Skeletal muscle satellite cell (primary cell): Measurements from ENCODE around the gene KCNK6. TPM values are rescaled to one million over a fixed set of nuclear protein-coding genes. Genes with fewer than 3 reads are reported as not detected.
A peak's percentile ranks its signal among the peaks of the same experiment; 100 is the strongest.

Experiments
- H3K27me3 ChIP-seq: 2 replicates; pipeline ENCODE4 v1.7.0; 2013; ENCODE audit warnings: low read length; ENCODE audit not compliant: control insufficient read depth, insufficient read depth
- H3K36me3 ChIP-seq: 2 replicates; pipeline ENCODE4 v1.7.0; 2013; ENCODE audit warnings: mild to moderate bottlenecking, control low read depth, low read length; ENCODE audit not compliant: insufficient read depth
- H3K4me1 ChIP-seq: 2 replicates; pipeline ENCODE4 v1.7.0; 2013; ENCODE audit warnings: low read length; ENCODE audit not compliant: control insufficient read depth, insufficient read depth
- H3K4me2 ChIP-seq: 2 replicates; pipeline ENCODE4 v1.7.0; 2013; ENCODE audit warnings: mild to moderate bottlenecking, low read length
- H3K4me3 ChIP-seq: 2 replicates; pipeline ENCODE4 v1.7.0; 2013; ENCODE audit warnings: low read length
- H3K9ac ChIP-seq: 2 replicates; pipeline ENCODE4 v1.7.0; 2013; ENCODE audit warnings: mild to moderate bottlenecking, low read depth, low read length, moderate library complexity
- H3K9me3 ChIP-seq: replicated peaks from 2 replicates; pipeline ENCODE4 v1.7.0; 2013; ENCODE audit warnings: mild to moderate bottlenecking, control low read depth, low read length
- total RNA-seq: library from RNA; depleted of rRNA; stranded (reverse); fragments of >200 nt; gene quantifications from 2 replicates; pipeline ENCODE4 v1.2.3, GENCODE V29; 2012; rRNA removed

KCNK6 gene
- 1.8 and 3.1 TPM in 2 replicates for total RNA-seq

DNA sequence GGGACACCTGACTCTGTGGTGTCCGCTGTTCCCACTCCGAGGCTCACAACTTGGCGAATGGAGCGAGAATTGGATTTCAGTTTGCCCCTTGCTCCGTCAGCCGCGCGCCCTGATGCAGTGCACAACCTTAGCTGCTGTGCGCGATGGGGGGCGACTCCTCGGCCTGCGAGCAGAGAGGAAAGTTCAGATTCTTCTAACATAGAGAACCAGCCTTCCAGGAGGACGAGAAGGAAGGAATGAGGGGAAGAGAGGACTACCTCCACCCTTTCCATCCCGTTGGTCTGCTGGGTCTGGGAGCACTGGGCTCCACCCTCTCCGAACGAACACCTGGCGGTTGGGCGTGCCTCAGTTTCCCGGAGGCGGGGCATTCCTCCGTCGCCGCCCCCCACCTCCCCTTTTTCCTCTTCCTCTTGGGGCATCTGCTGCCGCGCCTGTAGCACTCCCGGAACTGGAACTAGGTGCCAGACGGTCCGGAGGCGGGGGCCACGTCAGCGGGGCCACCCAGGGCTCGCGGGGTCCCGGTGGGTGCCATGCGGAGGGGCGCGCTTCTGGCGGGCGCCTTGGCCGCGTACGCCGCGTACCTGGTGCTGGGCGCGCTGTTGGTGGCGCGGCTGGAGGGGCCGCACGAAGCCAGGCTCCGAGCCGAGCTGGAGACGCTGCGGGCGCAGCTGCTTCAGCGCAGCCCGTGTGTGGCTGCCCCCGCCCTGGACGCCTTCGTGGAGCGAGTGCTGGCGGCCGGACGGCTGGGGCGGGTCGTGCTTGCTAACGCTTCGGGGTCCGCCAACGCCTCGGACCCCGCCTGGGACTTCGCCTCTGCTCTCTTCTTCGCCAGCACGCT is at the start of gene KCNK6:
Gene KCNK6 (plus strand): TSS at position 425 of the 838 bp plus-strand sequence. CDS start 106 bp downstream, at position 531.
- Histone ChIP-seq H3K4me3 (peak within 1 kb of the TSS; percentile 76), H3K36me3 (no peaks in the 10 kb centered on the region), H3K9ac (peak within 1 kb of the TSS; percentile 84), H3K27me3 (no peaks in the 10 kb centered on the region), H3K9me3 (no peaks in the 10 kb centered on the region), H3K4me1 (peaks cover 30% of the 10 kb centered on the region), H3K4me2 (peak within 1 kb of the TSS; percentile 94)

DNA sequence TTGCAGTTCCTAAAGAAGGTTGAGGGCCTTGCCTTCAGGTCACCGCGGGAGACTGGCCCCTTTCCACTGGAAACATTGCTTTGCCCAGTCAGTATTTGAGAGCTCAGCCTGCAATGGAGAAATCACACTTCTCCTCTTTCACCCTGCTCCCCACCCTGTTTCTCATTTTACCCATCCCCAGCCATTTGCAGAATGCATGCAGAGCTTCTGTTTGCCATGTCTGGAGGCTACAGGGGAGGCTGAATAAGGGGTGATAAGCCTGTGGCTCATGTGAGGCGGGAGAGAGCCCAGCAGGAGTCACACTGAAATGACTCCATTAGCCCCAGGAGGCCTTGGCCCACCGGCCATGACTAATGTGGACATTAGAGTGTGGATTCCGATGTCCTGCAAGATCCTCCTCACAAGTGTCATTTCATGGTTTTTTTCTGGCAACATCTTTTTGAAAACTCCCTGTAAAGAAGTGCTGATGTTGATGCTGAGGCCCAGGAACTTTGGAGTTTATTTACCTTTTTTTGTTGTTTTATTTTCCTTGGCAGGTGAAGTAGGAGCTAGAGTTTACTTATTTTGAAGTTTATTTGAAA is 49.0 kb upstream of the KCNK6 start:
- H3K4me1 ChIP-seq = peaks cover 22% of the 10 kb centered on the region

DNA sequence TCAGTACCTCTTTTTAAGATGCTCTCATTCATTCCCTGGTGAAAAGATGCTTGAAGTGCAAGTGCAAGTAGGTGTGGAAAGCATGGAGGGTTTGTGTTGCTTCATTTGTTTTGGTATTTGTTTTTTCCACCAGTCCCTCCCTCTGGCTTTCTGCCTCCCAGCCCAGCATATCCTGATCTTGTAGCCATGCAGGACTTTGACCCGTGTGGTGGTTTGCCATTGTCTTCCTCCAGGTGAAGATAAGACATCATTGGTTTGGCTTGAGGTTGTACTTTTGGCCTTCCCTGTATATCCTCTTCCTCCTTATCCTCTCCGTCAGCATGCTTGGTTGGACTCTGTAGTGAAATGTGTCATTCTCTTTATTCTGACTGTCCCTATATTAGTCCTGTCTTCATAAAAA is 46.1 kb upstream of the KCNK6 start:
- peaks cover 30% of the 10 kb centered on the region for H3K4me1 ChIP-seq
- no peak overlapping the region for H3K9ac ChIP-seq
- no peak overlapping the region for H3K4me3 ChIP-seq
- no peak overlapping the region for H3K4me2 ChIP-seq
- H3K27me3 ChIP-seq = no peaks in the 10 kb centered on the region
- no peaks in the 10 kb centered on the region for H3K36me3 ChIP-seq
- H3K9me3 ChIP-seq = no peaks in the 10 kb centered on the region

More for the DNA sequence above, 49.0 kb upstream of the KCNK6 start:
- Histone ChIP-seq H3K27me3 (no peaks in the 10 kb centered on the region), H3K4me2 (peak overlapping the region; percentile 33), H3K9me3 (no peaks in the 10 kb centered on the region), H3K36me3 (no peaks in the 10 kb centered on the region), H3K4me3 (no peak overlapping the region), H3K9ac (no peak overlapping the region)

DNA sequence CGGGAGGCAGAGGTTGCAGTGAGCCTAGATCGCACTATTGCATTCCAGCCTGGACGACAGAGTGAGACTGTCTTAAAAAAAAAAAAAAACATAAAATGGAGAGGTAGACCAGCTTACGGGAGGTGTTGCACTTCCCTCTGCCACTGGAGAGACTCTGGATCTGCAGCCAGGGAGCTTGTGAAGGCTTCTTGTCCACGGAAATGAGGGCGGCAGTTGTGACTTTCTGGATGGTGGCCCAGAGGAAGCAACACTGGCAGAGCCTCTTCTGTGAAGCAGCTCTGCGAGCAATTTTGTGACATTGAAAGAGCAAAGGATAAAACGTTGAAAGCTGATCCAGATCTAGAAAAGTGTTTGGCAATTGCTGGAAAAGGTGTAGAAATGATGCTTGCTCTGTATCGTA is 44.9 kb upstream of the KCNK6 start:
- no peak overlapping the region for H3K4me2 ChIP-seq
- no peaks in the 10 kb centered on the region for H3K36me3 ChIP-seq
- H3K9ac ChIP-seq = no peak overlapping the region
- peaks cover 35% of the 10 kb centered on the region for H3K4me1 ChIP-seq
- H3K9me3 ChIP-seq = no peaks in the 10 kb centered on the region
- H3K4me3 ChIP-seq = no peak overlapping the region
- H3K27me3 ChIP-seq = no peaks in the 10 kb centered on the region

DNA sequence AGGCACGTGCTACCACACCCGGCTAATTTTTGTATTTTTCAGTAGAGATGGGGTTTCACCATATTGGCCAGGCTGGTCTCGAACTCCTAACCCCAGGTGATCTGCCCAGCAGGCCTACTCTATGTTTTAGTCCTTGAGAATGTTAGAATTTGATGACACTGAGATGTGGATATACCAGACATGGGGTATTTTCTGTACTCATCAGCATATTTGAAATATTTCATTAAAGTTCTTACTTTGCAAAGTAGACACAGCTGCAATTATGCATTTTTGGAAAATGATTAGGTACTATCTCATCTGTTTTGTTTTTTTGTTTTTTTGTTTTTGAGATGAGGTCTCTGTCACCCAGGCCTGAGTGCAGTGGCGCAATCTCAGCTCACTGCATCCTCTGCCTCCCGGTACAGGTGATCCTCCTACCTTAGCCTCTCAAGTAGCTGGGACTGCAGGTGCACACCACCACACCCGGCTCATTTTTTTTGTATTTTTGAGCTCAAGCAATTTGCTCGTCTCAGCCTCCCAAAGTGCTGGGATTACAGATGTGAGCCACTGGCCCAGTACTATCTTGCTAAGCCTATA is 42.6 kb upstream of the KCNK6 start:
- Histone ChIP-seq H3K4me3 (peak overlapping the region; percentile 2), H3K9ac (peak overlapping the region; percentile 56), H3K27me3 (no peaks in the 10 kb centered on the region), H3K9me3 (no peaks in the 10 kb centered on the region), H3K4me1 (peaks cover 22% of the 10 kb centered on the region), H3K36me3 (no peaks in the 10 kb centered on the region), H3K4me2 (peak overlapping the region; percentile 60)

DNA sequence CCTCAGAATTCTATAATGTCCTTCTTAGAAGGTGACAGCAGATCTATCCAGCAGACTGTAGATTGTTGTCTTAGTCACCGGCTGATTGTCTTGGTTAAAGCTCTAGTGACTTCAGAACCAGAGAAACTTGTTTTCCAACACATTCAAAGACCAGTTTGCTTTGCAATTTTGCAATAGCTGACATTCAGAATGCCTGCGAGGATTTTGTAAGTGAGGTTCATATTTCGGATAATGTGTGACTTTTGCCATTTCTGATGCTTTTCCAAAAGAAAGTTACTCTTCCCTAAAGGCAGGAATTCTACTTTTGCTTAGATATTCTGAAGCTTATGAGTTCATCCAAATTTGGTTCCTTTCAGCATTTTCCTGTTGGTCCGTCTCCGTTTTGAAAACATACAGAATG is 42.1 kb upstream of the KCNK6 start:
- H3K36me3 ChIP-seq = no peaks in the 10 kb centered on the region
- H3K9ac ChIP-seq = peak overlapping the region; percentile 56
- H3K9me3 ChIP-seq = no peaks in the 10 kb centered on the region
- no peaks in the 10 kb centered on the region for H3K27me3 ChIP-seq
- peak overlapping the region; percentile 2 for H3K4me3 ChIP-seq
- H3K4me1 ChIP-seq = peaks cover 22% of the 10 kb centered on the region
- H3K4me2 ChIP-seq = peak overlapping the region; percentile 60

DNA sequence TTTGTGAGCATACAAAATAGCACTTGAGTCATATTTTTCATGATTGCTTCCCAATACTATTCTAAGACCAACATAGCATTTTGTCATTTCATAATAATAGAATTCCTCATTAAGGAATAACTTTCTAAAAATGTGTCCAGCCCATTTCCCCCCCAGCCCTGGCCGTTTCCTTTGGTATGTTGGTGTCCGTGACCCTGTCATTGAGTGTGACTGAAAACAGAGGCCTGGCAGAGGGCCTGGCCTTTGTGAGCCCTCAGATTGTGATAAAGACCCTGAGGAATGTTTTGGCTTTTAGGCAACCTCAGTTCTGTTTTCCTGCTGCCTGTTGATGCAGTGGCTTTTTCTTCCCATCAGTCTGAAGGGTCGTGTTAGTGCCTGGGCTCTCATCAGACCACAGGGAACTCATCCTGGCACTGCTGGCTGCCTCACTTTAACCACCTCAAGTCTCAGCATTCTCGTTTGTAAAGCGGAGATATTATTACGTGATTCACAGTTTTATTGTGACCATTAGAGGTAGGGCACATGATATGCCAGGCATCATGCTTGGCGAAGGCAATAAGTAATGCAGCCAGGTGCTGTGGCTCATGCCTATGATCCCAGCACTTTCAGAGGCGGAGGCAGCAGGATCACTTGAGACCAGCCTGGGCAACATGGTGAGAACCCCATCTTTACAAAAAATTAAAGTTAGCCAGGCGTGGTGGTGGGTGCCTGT is 41.5 kb upstream of the KCNK6 start:
- H3K4me2 ChIP-seq = peak overlapping the region; percentile 60
- H3K4me1 ChIP-seq = peaks cover 22% of the 10 kb centered on the region
- H3K4me3 ChIP-seq = no peak overlapping the region
- H3K9me3 ChIP-seq = no peaks in the 10 kb centered on the region
- peak overlapping the region; percentile 56 for H3K9ac ChIP-seq
- H3K27me3 ChIP-seq = no peaks in the 10 kb centered on the region
- no peaks in the 10 kb centered on the region for H3K36me3 ChIP-seq

DNA sequence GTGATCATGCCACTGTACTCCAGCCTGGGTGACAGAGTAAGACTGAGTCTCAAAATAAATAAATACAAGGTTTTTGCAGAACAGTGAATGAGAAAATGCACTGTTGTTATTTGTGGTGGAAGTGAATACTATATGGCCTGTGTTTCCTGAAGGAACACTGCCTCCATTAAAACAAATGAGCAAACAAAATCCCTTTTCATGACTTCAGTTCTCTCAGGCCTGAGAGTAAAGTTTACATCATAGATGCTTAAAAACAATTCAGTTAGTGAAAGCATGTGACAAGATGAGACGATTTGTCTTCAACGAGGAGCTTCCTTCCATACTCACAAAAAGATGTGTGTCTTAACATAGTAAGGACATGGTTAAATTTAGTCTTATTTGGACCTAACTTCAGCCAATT is 40.9 kb upstream of the KCNK6 start:
- no peak overlapping the region for H3K4me3 ChIP-seq
- no peaks in the 10 kb centered on the region for H3K27me3 ChIP-seq
- H3K9me3 ChIP-seq = no peaks in the 10 kb centered on the region
- peaks cover 22% of the 10 kb centered on the region for H3K4me1 ChIP-seq
- no peaks in the 10 kb centered on the region for H3K36me3 ChIP-seq
- no peak overlapping the region for H3K4me2 ChIP-seq
- peak overlapping the region; percentile 56 for H3K9ac ChIP-seq

DNA sequence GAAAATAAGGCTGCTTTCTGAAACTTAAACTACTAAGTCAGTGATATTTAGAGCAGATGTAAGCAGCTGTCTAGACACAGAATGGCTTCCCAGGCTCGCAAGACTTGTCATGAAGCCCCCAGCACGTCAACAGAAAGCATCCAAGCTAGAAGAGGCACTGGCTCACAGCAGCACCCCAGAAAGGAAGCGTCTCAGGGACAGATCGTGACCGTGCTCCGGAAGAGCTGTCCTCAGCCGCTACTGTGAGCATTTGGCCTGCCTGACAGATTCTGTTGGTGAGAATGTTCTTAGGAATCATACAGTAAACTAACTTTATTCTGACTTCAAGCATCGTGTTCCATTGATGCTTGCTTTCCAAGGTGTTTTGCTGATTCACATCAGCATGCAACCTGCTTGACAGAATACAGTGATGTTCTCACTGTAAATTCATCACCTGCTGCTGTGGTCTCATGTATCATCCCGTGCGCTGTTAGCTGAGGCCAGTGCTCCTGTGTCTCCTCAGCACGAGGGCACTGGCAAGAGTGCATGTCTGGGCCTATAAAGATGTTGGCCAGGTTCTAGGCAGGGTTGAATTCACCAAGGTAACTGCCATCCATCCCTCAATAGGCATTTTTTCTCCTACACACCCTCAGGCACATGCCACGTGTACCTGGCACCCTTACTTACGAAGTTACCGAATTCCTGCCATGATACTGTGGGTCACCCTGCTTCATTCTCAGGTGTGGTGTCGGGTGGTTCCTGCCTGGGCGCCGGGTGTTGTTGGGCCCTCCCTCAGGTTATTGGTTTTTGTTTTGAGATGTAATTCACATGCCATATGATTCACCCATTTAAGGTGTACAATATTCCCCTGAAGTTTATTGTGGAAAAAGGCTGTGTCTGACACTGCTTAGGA is 39.4 kb upstream of the KCNK6 start:
- Histone ChIP-seq H3K36me3 (no peaks in the 10 kb centered on the region), H3K27me3 (no peaks in the 10 kb centered on the region), H3K4me3 (no peak overlapping the region), H3K9me3 (no peaks in the 10 kb centered on the region), H3K4me1 (peaks cover 26% of the 10 kb centered on the region), H3K9ac (no peak overlapping the region), H3K4me2 (no peak overlapping the region)

DNA sequence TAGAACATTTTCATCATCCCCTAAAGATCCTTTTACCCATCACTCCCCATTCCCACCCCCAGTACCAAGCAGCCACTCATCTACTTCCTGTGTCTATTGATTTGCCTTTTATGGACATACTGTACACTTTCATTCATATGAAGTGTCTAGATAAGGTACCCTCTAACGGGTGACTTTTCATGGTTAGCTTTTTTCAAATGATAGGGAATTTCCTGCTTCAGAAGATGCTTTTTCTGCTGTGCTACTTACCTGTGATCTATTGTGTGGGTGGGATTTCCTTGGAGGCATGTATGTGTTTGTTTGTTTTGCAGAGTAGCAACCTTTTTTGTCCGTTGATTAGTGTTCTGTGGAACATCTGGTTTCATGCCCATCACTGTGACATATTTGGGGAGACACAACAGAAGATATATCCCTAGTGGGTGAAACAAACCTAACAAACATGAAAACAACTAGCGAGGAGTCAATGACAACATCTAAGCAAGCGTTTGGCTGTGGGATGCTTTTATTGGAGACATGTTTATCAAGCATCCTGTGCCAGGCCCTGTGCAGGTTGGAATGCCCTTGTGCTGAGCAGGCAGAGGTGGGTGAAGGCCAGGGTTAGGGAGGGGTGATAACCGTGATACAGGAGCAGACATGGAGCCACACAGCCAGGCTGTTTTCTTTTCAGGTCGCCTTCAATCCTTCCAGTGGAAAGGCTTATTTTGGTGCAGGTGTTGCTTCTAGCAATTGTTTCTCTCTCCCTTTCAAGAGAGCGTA is 37.7 kb upstream of the KCNK6 start:
- Histone ChIP-seq H3K4me3 (no peak overlapping the region), H3K4me2 (no peak overlapping the region), H3K36me3 (no peaks in the 10 kb centered on the region), H3K4me1 (peaks cover 33% of the 10 kb centered on the region), H3K9me3 (no peaks in the 10 kb centered on the region), H3K9ac (no peak overlapping the region), H3K27me3 (no peaks in the 10 kb centered on the region)
